HG02678 (cell line): ENCODE measurements around the gene WDR44.
"Not testable (repeated sequence)": the region's sequence is repeated elsewhere in the genome, so short reads cannot be mapped to it uniquely, and the experiment has no call there.

Experiments used
- ATAC-seq: cut with Tn5 transposase; IDR thresholded peaks from one replicate; pipeline ENCODE4 v1.9.1; 2021; ENCODE audit warnings: mild to moderate bottlenecking, moderate library complexity; ENCODE audit not compliant: unreplicated experiment

The WDR44 gene

GRCh38 chrX:118480172-118480571, 134.3 kb downstream of the WDR44 start:
- no peak for ATAC-seq

GRCh38 chrX:118482384-118482783, 136.5 kb downstream of the WDR44 start:
- ATAC-seq = not testable (repeated sequence)

- ATAC-seq = no peak
These were observed 138.5 kb downstream of the WDR44 start for GRCh38 chrX:118484216-118484903.

- ATAC-seq = not testable (repeated sequence)
These were observed 140.8 kb downstream of the WDR44 start for GRCh38 chrX:118486693-118487092.

GRCh38 chrX:118493016-118493415, 147.1 kb downstream of the WDR44 start:
- no peak for ATAC-seq

- no peak for ATAC-seq
These were observed 147.9 kb downstream of the WDR44 start for GRCh38 chrX:118493653-118494297.

GRCh38 chrX:118495061-118495921, 149.4 kb downstream of the WDR44 start, which contains the start of gene DOCK11:
TSS of gene DOCK11 (plus strand) at chrX:118495815. CDS start at chrX:118495972, 157 bp downstream.
- ATAC-seq = peak; percentile 75

- ATAC-seq = peak; percentile 55
These were observed 150.3 kb downstream of the WDR44 start for GRCh38 chrX:118495958-118496762.

- ATAC-seq = peak; percentile 6
These were observed 150.8 kb downstream of the WDR44 start for GRCh38 chrX:118496763-118497079.

- no peak for ATAC-seq
These were observed 151.4 kb downstream of the WDR44 start for GRCh38 chrX:118497180-118497818.

- no peak for ATAC-seq
These were observed 152.4 kb downstream of the WDR44 start for GRCh38 chrX:118498351-118498750.

GRCh38 chrX:118498755-118499154, 152.8 kb downstream of the WDR44 start:
- ATAC-seq = no peak

GRCh38 chrX:118499295-118499694, 153.4 kb downstream of the WDR44 start:
- no peak for ATAC-seq
